Panc1 (cell line): ENCODE results near the gene ZFHX3.

Source experiments
- POLR2AphosphoS5 ChIP-seq: IDR thresholded peaks from 2 replicates; pipeline ENCODE4 v1.6.1; 2012; ENCODE audit warnings: mild to moderate bottlenecking, low read depth, low read length, moderate library complexity
- REST ChIP-seq, 2 experiments: IDR thresholded peaks; 2 replicates each; pipeline ENCODE4 v1.6.1; 2011 to 2012; ENCODE audit warnings: low read depth in 2 of 2, control low read depth in 1 of 2, low read length in 1 of 2, mild to moderate bottlenecking in 1 of 2, moderate library complexity in 1 of 2; ENCODE audit not compliant: insufficient read depth in 1 of 2
- SIN3A ChIP-seq: IDR thresholded peaks from 2 replicates; pipeline ENCODE4 v1.6.1; 2012; ENCODE audit warnings: low read depth, mild to moderate bottlenecking, low read length, moderate library complexity, borderline replicate concordance; ENCODE audit not compliant: insufficient read depth
- TCF7L2 ChIP-seq: IDR thresholded peaks from 2 replicates; pipeline ENCODE4 v1.6.1; 2011; ENCODE audit warnings: mild to moderate bottlenecking, low read depth, low read length, inconsistent platforms
- TF ChIP-seq, protein P1 (sequence below): fragments of 450-650 bp; IDR thresholded peaks from 2 replicates; pipeline ENCODE4 v1.5.1; 2017; ENCODE audit warnings: mild to moderate bottlenecking

DNA sequence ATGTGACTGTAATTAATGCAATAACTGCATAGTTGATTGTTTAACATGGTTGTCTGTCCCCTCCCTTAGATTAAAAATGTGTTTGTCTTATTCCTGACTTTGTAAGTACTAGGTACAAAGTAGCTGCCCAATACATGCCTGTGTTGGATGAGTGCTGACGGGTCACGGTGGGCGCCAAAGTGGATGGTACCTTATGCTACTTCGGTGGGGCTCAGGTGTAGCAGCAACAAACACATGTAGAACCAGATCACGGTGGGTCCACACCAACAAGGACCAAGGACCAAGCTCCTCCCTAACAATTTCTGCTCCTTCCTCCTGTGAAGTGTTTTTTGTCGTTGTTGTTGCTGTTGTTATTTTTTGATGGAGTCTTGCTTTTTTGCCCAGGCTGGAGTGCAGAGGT lies 46.4 kb upstream of the ZFHX3 start:
- TF ChIP-seq, protein P1, sequence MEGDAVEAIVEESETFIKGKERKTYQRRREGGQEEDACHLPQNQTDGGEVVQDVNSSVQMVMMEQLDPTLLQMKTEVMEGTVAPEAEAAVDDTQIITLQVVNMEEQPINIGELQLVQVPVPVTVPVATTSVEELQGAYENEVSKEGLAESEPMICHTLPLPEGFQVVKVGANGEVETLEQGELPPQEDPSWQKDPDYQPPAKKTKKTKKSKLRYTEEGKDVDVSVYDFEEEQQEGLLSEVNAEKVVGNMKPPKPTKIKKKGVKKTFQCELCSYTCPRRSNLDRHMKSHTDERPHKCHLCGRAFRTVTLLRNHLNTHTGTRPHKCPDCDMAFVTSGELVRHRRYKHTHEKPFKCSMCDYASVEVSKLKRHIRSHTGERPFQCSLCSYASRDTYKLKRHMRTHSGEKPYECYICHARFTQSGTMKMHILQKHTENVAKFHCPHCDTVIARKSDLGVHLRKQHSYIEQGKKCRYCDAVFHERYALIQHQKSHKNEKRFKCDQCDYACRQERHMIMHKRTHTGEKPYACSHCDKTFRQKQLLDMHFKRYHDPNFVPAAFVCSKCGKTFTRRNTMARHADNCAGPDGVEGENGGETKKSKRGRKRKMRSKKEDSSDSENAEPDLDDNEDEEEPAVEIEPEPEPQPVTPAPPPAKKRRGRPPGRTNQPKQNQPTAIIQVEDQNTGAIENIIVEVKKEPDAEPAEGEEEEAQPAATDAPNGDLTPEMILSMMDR: no peak
- TF ChIP-seq POLR2AphosphoS5 (no peak), SIN3A (no peak), REST (IDR thresholded peaks at IDR 0.05; ENCODE audit: insufficient read depth in 1 of 2, low read depth in 2 of 2, low read length in 1 of 2) (no peak), TCF7L2 (no peak)
